SK-N-SH treated with all-trans-retinoic acid at 6 μM for 48 hours (cell line): ENCODE data around the gene ZNF684.
A peak's percentile ranks its signal among the peaks of the same experiment; 100 is the strongest.

ENCODE experiments used
- ATAC-seq: fragments of 200-7000 bp; cut with Tn5 transposase; 3 replicates; pipeline ENCODE4 v1.9.1; 2020; ENCODE audit warnings: mild to moderate bottlenecking, moderate library complexity
- ARNTL ChIP-seq: fragments of 450-650 bp; formaldehyde crosslinking; IDR thresholded peaks from 2 replicates; pipeline ENCODE4 v1.5.0; 2020; ENCODE audit warnings: low read depth, mild to moderate bottlenecking, moderate library complexity, borderline replicate concordance
- BACH2 ChIP-seq: fragments of 250-450 bp; sonication (Bioruptor Pico); IDR thresholded peaks from 2 replicates; pipeline ENCODE4 v1.9.0; 2021; ENCODE audit warnings: mild to moderate bottlenecking, borderline replicate concordance
- CREB5 ChIP-seq: fragments of 250-450 bp; sonication (Bioruptor Pico); IDR thresholded peaks from 2 replicates; pipeline ENCODE4 v1.5.1; 2020; ENCODE audit warnings: low read depth, mild to moderate bottlenecking, moderate library complexity
- CSDC2 ChIP-seq: fragments of 250-450 bp; sonication (Bioruptor Pico); IDR thresholded peaks from 2 replicates; pipeline ENCODE4 v1.5.0; 2020; ENCODE audit warnings: mild to moderate bottlenecking, moderate library complexity
- GLIS3 ChIP-seq: fragments of 250-450 bp; sonication (Bioruptor Pico); IDR thresholded peaks from 2 replicates; pipeline ENCODE4 v1.5.0; 2020; ENCODE audit warnings: mild to moderate bottlenecking, moderate library complexity
- ISL1 ChIP-seq: fragments of 250-450 bp; sonication (Bioruptor Pico); IDR thresholded peaks from 2 replicates; pipeline ENCODE4 v2.1.2; 2022; ENCODE audit warnings: mild to moderate bottlenecking, moderate library complexity
- OSR1 ChIP-seq: fragments of 250-450 bp; sonication (Bioruptor Pico); IDR thresholded peaks from 2 replicates; pipeline ENCODE4 v1.8.0; 2022; ENCODE audit warnings: moderate library complexity, mild to moderate bottlenecking, inconsistent platforms
- PPARA ChIP-seq: fragments of 250-450 bp; sonication (Bioruptor Pico); IDR thresholded peaks from 2 replicates; pipeline ENCODE4 v1.5.0; 2020; ENCODE audit warnings: mild to moderate bottlenecking, borderline replicate concordance
- RARB ChIP-seq: fragments of 250-450 bp; sonication (Bioruptor Pico); IDR thresholded peaks from 2 replicates; pipeline ENCODE4 v1.8.0; 2021; ENCODE audit warnings: mild to moderate bottlenecking, moderate library complexity
- SNAI2 ChIP-seq: fragments of 250-450 bp; sonication (Bioruptor Pico); IDR thresholded peaks from 2 replicates; pipeline ENCODE4 v1.5.0; 2020; ENCODE audit warnings: mild to moderate bottlenecking, moderate library complexity
- TCF4 ChIP-seq: fragments of 250-450 bp; sonication (Bioruptor Pico); IDR thresholded peaks from 2 replicates; pipeline ENCODE4 v1.8.0; 2021; ENCODE audit warnings: mild to moderate bottlenecking, moderate library complexity, borderline replicate concordance
- TOX ChIP-seq: fragments of 250-450 bp; sonication (Bioruptor Pico); IDR thresholded peaks from 2 replicates; pipeline ENCODE4 v1.8.0; 2021; ENCODE audit warnings: mild to moderate bottlenecking, moderate library complexity, borderline replicate concordance
- TSHZ2 ChIP-seq: fragments of 250-450 bp; sonication (Bioruptor Pico); IDR thresholded peaks from 2 replicates; pipeline ENCODE4 v1.5.0; 2020; ENCODE audit warnings: mild to moderate bottlenecking, moderate library complexity
- ZFP3 ChIP-seq: fragments of 250-450 bp; sonication (Bioruptor Pico); IDR thresholded peaks from 2 replicates; pipeline ENCODE4 v1.5.0; 2020; ENCODE audit warnings: mild to moderate bottlenecking, moderate library complexity
- ZFP30 ChIP-seq: fragments of 450-650 bp; formaldehyde crosslinking; IDR thresholded peaks from 2 replicates; pipeline ENCODE4 v1.5.0; 2022; ENCODE audit warnings: mild to moderate bottlenecking, moderate library complexity
- ZNF565 ChIP-seq: fragments of 450-650 bp; formaldehyde crosslinking; conservative IDR thresholded peaks from 2 replicates; pipeline ENCODE4 v1.5.0; 2020; ENCODE audit warnings: low read depth, mild to moderate bottlenecking, moderate library complexity
- ZNF70 ChIP-seq: fragments of 450-650 bp; formaldehyde crosslinking; IDR thresholded peaks from 2 replicates; pipeline ENCODE4 v1.5.0; 2020; ENCODE audit warnings: mild to moderate bottlenecking, moderate library complexity
- ZNF8 ChIP-seq: fragments of 450-650 bp; formaldehyde crosslinking; IDR thresholded peaks from 2 replicates; pipeline ENCODE4 v1.5.0; 2020; ENCODE audit warnings: mild to moderate bottlenecking, moderate library complexity
- TF ChIP-seq, protein P1 (sequence below): fragments of 250-450 bp; sonication (Bioruptor Pico); IDR thresholded peaks from 2 replicates; pipeline ENCODE4 v1.5.1; 2021; ENCODE audit warnings: mild to moderate bottlenecking, moderate library complexity
- TF ChIP-seq, protein P2 (sequence below): fragments of 250-450 bp; sonication (Bioruptor Pico); IDR thresholded peaks from 2 replicates; pipeline ENCODE4 v1.8.0; 2021; ENCODE audit warnings: low read depth, mild to moderate bottlenecking, moderate library complexity, borderline replicate concordance
- TF ChIP-seq, protein P3 (sequence below): fragments of 250-450 bp; sonication (Bioruptor Pico); IDR thresholded peaks from 2 replicates; pipeline ENCODE4 v1.8.0; 2020; ENCODE audit warnings: mild to moderate bottlenecking, moderate library complexity, borderline replicate concordance

The ZNF684 gene

DNA sequence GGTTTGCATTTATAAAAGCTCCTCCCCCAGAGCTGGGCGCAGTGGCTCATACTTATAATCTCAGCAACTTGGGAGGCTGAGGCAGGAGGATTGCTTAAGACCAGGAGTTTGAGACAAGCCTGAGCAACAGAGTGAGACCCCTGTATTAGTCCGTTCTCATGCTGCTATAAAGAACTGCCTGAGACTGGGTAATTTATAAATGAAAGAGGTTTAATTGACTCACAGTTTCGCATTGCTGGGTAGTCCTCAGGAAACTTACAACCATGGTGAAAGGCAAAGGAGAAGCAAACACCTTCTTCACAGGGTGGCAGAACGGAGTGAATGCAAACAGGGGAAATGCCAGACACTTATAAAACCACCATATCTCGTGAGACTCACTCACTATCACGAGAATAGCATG lies 52.5 kb downstream of the ZNF684 start (continued):
- no peak for TF ChIP-seq TSHZ2 (CRISPR knock-in tag)
- TF ChIP-seq OSR1 (CRISPR knock-in tag), result no peak
- TF ChIP-seq ZNF70, result no peak

GRCh38 chr1:40588586-40588985 lies 57.1 kb downstream of the ZNF684 start:
- no peak for ATAC-seq
- TF ChIP-seq ZFP3 (CRISPR knock-in tag), result no peak
- no peak for TF ChIP-seq BACH2 (CRISPR knock-in tag)
- no peak for TF ChIP-seq CSDC2
- TF ChIP-seq SNAI2 (CRISPR knock-in tag), result no peak
- no peak for TF ChIP-seq RARB
- no peak for TF ChIP-seq ZNF565 (CRISPR knock-in tag)

- TF ChIP-seq ZFP3 (CRISPR knock-in tag) (no peak), BACH2 (CRISPR knock-in tag) (no peak), ISL1 (CRISPR knock-in tag) (no peak), ZNF565 (CRISPR knock-in tag) (no peak), ZFP30 (CRISPR knock-in tag) (no peak), TOX (CRISPR knock-in tag) (no peak), GLIS3 (CRISPR knock-in tag) (no peak), SNAI2 (CRISPR knock-in tag) (no peak), TCF4 (CRISPR knock-in tag) (no peak), ZNF70 (no peak)
- TF ChIP-seq, protein P1, sequence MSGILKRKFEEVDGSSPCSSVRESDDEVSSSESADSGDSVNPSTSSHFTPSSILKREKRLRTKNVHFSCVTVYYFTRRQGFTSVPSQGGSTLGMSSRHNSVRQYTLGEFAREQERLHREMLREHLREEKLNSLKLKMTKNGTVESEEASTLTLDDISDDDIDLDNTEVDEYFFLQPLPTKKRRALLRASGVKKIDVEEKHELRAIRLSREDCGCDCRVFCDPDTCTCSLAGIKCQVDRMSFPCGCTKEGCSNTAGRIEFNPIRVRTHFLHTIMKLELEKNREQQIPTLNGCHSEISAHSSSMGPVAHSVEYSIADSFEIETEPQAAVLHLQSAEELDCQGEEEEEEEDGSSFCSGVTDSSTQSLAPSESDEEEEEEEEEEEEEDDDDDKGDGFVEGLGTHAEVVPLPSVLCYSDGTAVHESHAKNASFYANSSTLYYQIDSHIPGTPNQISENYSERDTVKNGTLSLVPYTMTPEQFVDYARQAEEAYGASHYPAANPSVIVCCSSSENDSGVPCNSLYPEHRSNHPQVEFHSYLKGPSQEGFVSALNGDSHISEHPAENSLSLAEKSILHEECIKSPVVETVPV (CRISPR knock-in tag), result no peak
- TF ChIP-seq, protein P2, sequence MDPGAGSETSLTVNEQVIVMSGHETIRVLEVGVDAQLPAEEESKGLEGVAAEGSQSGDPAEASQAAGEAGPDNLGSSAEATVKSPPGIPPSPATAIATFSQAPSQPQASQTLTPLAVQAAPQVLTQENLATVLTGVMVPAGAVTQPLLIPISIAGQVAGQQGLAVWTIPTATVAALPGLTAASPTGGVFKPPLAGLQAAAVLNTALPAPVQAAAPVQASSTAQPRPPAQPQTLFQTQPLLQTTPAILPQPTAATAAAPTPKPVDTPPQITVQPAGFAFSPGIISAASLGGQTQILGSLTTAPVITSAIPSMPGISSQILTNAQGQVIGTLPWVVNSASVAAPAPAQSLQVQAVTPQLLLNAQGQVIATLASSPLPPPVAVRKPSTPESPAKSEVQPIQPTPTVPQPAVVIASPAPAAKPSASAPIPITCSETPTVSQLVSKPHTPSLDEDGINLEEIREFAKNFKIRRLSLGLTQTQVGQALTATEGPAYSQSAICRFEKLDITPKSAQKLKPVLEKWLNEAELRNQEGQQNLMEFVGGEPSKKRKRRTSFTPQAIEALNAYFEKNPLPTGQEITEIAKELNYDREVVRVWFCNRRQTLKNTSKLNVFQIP (CRISPR knock-in tag), result no peak
- ATAC-seq, result peak; percentile 74
These were observed 60.8 kb downstream of the ZNF684 start for GRCh38 chr1:40592107-40592803.

GRCh38 chr1:40593449-40594186 lies 62.2 kb downstream of the ZNF684 start:
- peak; percentile 45; the same call in 1 of the 3 replicates for ATAC-seq
- TF ChIP-seq, protein P3, sequence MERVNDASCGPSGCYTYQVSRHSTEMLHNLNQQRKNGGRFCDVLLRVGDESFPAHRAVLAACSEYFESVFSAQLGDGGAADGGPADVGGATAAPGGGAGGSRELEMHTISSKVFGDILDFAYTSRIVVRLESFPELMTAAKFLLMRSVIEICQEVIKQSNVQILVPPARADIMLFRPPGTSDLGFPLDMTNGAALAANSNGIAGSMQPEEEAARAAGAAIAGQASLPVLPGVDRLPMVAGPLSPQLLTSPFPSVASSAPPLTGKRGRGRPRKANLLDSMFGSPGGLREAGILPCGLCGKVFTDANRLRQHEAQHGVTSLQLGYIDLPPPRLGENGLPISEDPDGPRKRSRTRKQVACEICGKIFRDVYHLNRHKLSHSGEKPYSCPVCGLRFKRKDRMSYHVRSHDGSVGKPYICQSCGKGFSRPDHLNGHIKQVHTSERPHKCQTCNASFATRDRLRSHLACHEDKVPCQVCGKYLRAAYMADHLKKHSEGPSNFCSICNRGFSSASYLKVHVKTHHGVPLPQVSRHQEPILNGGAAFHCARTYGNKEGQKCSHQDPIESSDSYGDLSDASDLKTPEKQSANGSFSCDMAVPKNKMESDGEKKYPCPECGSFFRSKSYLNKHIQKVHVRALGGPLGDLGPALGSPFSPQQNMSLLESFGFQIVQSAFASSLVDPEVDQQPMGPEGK (CRISPR knock-in tag), result no peak
- TF ChIP-seq ZFP3 (CRISPR knock-in tag), result no peak
- TF ChIP-seq SNAI2 (CRISPR knock-in tag), result no peak
- no peak for TF ChIP-seq CREB5
- no peak for TF ChIP-seq PPARA (CRISPR knock-in tag)
- no peak for TF ChIP-seq RARB
- TF ChIP-seq, protein P2 (CRISPR knock-in tag), result no peak
- no peak for TF ChIP-seq OSR1 (CRISPR knock-in tag)
- TF ChIP-seq CSDC2, result no peak
- TF ChIP-seq ARNTL (CRISPR knock-in tag), result no peak
- no peak for TF ChIP-seq GLIS3 (CRISPR knock-in tag)
- no peak for TF ChIP-seq BACH2 (CRISPR knock-in tag)
- TF ChIP-seq ZNF8 (CRISPR knock-in tag), result no peak
- no peak for TF ChIP-seq ZFP30 (CRISPR knock-in tag)
